Colonic mucosa (tissue), 4 donors: ENCODE measurements around the gene ITGA1. TPM values are rescaled to one million over a fixed set of nuclear protein-coding genes. Genes with fewer than 3 reads are reported as not detected.
"Not testable (repeated sequence)": the region's sequence is repeated elsewhere in the genome, so short reads cannot be mapped to it uniquely, and the experiment has no call there.

Source experiments
- DNase-seq: peaks from one replicate; pipeline ENCODE4 v3.0.0-alpha.2; 2020
- H3K27ac ChIP-seq: fragments of 200-600 bp; one replicate; pipeline ENCODE4 v1.8.0; 2021
- H3K27me3 ChIP-seq: fragments of 200-600 bp; one replicate; pipeline ENCODE4 v1.8.0; 2021
- H3K36me3 ChIP-seq: fragments of 200-600 bp; one replicate; pipeline ENCODE4 v1.8.0; 2021
- H3K4me1 ChIP-seq: fragments of 200-600 bp; one replicate; pipeline ENCODE4 v1.8.0; 2021; ENCODE audit warnings: mild to moderate bottlenecking
- H3K4me3 ChIP-seq: fragments of 200-600 bp; one replicate; pipeline ENCODE4 v1.8.0; 2021
- H3K9ac ChIP-seq, 2 donors: one replicate each; pipeline ENCODE4 v1.7.0; 2013; ENCODE audit warnings: control low read depth in 2 of 2, low read depth in 2 of 2, low read length in 2 of 2
- H3K9me3 ChIP-seq: fragments of 200-600 bp; one replicate; pipeline ENCODE4 v1.8.0; 2021
- CTCF ChIP-seq: fragments of 200-600 bp; IDR thresholded peaks from one replicate; pipeline ENCODE4 v1.8.0; 2022; ENCODE audit warnings: antibody characterized with exemption, mild to moderate bottlenecking
- intact Hi-C: fragments of 100-400 bp; cut with DNase I; formaldehyde crosslinking; loops from one replicate; pipeline ENCODE4 v1.14.1; 2022
- total RNA-seq, 2 donors: library from RNA; stranded (reverse); fragmentation: NEBNext Ultra II Directional in 1 of 2; extraction: Animal tissue kit (Norgen Biotek cat#: 25700) in 1 of 2; gene quantifications; one replicate each; pipeline ENCODE4 v1.2.1, GENCODE V29; 2021
- donor health status: healthy.
- donor health status: DM: no; HTN: no; CAD: no.
- donor health status: DM: no; HTN: no; CAD: no.

Gene ITGA1
- total RNA-seq, 2 donors from 2014 or later: 19.2 to 52.5 TPM

GRCh38 chr5:52863715-52864290 is 76.1 kb downstream of the ITGA1 start:
- no peaks in the 10 kb centered on the region for H3K4me1 ChIP-seq
- no peak overlapping the region for H3K27ac ChIP-seq
- no peaks in the 10 kb centered on the region for H3K36me3 ChIP-seq
- H3K9me3 ChIP-seq: no peaks in the 10 kb centered on the region
- DNase-seq: no peak
- H3K27me3 ChIP-seq: no peaks in the 10 kb centered on the region
- no peak overlapping the region for H3K4me3 ChIP-seq
- intact Hi-C loops: no loop called here
- no peak for TF ChIP-seq CTCF
- no peak overlapping the region for H3K9ac ChIP-seq

GRCh38 chr5:52864371-52864770 is 76.7 kb downstream of the ITGA1 start:
- intact Hi-C loops: no loop called here
- DNase-seq: no peak
- no peak overlapping the region for H3K27ac ChIP-seq
- H3K9me3 ChIP-seq: no peaks in the 10 kb centered on the region
- TF ChIP-seq CTCF: no peak
- H3K9ac ChIP-seq: no peak overlapping the region
- H3K4me3 ChIP-seq: no peak overlapping the region
- no peaks in the 10 kb centered on the region for H3K27me3 ChIP-seq
- no peaks in the 10 kb centered on the region for H3K4me1 ChIP-seq
- H3K36me3 ChIP-seq: no peaks in the 10 kb centered on the region

- Histone ChIP-seq H3K36me3 (no peaks in the 10 kb centered on the region), H3K4me1 (no peaks in the 10 kb centered on the region), H3K4me3 (no peak overlapping the region), H3K27me3 (no peaks in the 10 kb centered on the region), H3K9ac (no peak overlapping the region), H3K9me3 (no peaks in the 10 kb centered on the region), H3K27ac (no peak overlapping the region)
- intact Hi-C loops: no loop called here
- DNase-seq: no peak
- TF ChIP-seq CTCF: no peak
Measured at GRCh38 chr5:52864884-52865283, 77.2 kb downstream of the ITGA1 start.

GRCh38 chr5:52865991-52866390 is 78.3 kb downstream of the ITGA1 start:
- intact Hi-C loops, H3K4me1 ChIP-seq, H3K9me3 ChIP-seq, H3K9ac ChIP-seq, H3K27ac ChIP-seq, H3K36me3 ChIP-seq, DNase-seq, H3K4me3 ChIP-seq, H3K27me3 ChIP-seq: not testable (repeated sequence)

- DNase-seq: no peak
- H3K27me3 ChIP-seq: no peaks in the 10 kb centered on the region
- no peak for TF ChIP-seq CTCF
- no peaks in the 10 kb centered on the region for H3K9me3 ChIP-seq
- no peaks in the 10 kb centered on the region for H3K4me1 ChIP-seq
- no peak overlapping the region for H3K4me3 ChIP-seq
- H3K9ac ChIP-seq: no peak overlapping the region
- intact Hi-C loops: no loop called here
- no peak overlapping the region for H3K27ac ChIP-seq
- no peaks in the 10 kb centered on the region for H3K36me3 ChIP-seq
Measured at GRCh38 chr5:52867809-52868208, 80.1 kb downstream of the ITGA1 start.

GRCh38 chr5:52868417-52868816 is 80.7 kb downstream of the ITGA1 start:
- Histone ChIP-seq H3K9me3 (no peaks in the 10 kb centered on the region), H3K27ac (no peak overlapping the region), H3K36me3 (no peaks in the 10 kb centered on the region), H3K4me1 (no peaks in the 10 kb centered on the region), H3K27me3 (no peaks in the 10 kb centered on the region), H3K9ac (no peak overlapping the region), H3K4me3 (no peak overlapping the region)
- no peak for DNase-seq
- intact Hi-C loops: no loop called here
- no peak for TF ChIP-seq CTCF
